Activated CD8-positive, alpha-beta memory T cell treated with anti-CD3 and anti-CD28 coated beads for 48 hours (primary cell): Measurements from ENCODE around the gene GAREM1.
"Not testable (repeated sequence)": the region's sequence is repeated elsewhere in the genome, so short reads cannot be mapped to it uniquely, and the experiment has no call there.

ENCODE experiments used
- DNase-seq, 3 experiments: peaks; one replicate each; pipeline ENCODE4 v3.0.0-alpha.2; 2020; ENCODE audit warnings: low read depth in 2 of 3, low spot score in 2 of 3

Gene GAREM1

GRCh38 chr18:32372381-32373061 is 98.2 kb downstream of the GAREM1 start:
- no peak for DNase-seq

DNA sequence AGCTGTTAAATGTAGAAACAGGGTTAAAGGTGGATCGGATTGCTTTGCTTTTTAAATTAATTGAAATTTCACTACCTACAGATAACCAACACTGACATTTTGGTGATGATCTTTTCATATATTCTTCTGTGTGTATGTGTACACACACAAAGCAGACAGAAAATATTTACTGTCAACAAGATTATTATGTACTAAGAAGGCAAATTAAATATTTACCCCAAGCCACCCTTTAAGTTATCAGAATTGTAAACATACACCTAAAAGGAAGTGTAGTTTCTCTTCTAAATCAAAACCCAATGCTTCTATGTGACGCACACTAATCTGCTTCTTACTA is 98.7 kb downstream of the GAREM1 start:
- no peak for DNase-seq

- DNase-seq = no peak
Observed at GRCh38 chr18:32371384-32371783, 99.3 kb downstream of the GAREM1 start.

GRCh38 chr18:32368991-32369390 is 101.7 kb downstream of the GAREM1 start:
- DNase-seq = no peak

DNA sequence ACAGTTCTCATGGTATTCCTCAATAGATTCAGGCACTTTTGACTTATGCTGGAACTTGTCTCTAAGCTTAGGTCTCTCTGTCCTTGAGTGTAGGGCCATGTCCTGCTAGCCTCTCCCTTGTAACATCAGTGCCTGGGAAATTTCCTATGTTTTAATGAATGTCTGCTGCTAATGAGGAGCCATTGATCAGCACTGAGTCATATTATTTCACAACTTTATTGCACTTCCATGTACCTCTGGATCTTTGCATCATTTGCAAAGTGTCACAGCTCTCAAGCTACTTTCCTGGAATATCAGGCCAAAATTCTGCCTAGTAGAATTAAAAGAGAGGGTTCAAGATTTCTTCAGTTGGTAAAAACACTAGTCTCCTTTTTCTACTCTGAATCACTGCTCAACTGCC is 102.5 kb downstream of the GAREM1 start:
- no peak for DNase-seq

- no peak for DNase-seq
Observed at GRCh38 chr18:32366586-32367538, 103.8 kb downstream of the GAREM1 start.

- no peak for DNase-seq
Observed at GRCh38 chr18:32362484-32362883, 108.2 kb downstream of the GAREM1 start.

DNA sequence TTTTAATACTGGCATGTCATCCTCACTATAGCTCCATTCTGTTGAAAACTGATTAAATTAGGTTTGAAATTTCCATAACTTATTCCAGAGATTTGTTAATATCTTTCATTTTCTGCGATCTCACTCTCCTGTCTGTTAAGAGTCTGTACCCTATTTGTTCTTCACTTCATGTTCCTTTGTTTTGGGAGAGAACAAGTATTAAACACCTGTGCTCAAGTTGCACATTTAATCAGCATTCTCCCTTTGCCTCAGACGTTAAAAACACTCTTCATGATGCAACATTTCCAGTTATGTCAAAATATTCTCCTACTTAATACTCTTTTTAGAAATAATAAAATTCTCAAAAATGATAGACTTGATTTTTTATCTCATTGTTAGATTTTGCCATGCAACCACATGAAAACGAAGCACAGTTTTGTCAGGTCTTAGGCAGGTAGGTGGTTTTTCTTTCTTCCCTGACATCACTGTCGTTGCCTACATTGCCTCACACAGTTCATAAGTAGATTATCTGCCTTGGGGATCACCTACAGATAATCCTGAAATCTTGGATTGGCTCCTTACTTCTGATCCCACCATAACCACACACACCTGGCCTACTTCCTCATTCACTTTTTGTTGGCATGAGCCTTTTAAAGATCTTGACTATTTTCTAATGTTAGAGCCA is 109.9 kb downstream of the GAREM1 start:
- no peak for DNase-seq

DNA sequence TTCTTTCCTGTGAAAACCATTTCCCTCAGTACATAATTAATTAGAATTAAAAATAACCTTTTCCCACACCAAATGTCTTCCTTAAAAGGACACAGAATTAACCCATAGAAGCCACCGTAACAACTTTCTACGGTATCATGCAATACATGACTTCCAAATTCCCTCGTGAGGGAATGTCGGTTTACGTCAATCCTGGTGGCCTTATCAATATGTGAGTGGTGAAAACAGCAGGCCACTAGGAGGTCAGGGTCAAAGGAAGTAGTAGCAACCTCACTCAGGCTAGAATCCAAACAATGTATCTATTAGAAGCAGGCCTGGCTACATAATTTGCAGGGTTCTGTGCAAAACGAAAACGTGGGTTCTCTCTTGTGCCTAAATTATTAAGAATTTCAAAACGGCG is 112.2 kb downstream of the GAREM1 start:
- no peak for DNase-seq

GRCh38 chr18:32358075-32358474 is 112.6 kb downstream of the GAREM1 start:
- no peak for DNase-seq

DNA sequence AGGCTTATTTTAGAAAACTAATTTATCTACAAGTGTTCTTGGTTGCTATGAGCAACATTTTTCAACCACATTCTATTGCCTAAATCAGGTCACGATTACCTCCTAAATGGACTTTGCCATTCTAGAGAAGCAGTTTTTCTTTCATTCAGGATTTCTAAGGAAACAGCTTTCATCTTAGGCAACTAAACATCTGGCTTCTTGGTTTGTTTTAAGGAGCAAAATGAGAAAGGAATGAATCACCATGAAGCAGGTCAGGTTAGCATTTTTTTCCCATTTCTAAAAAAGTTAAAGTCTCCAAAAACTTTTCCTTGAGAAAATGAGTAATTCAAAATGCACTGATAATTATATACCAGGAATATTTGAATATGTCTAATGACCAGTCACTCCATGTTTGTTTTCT is 114.8 kb downstream of the GAREM1 start:
- no peak for DNase-seq

- DNase-seq = no peak
Observed at GRCh38 chr18:32354518-32354917, 116.2 kb downstream of the GAREM1 start.

DNA sequence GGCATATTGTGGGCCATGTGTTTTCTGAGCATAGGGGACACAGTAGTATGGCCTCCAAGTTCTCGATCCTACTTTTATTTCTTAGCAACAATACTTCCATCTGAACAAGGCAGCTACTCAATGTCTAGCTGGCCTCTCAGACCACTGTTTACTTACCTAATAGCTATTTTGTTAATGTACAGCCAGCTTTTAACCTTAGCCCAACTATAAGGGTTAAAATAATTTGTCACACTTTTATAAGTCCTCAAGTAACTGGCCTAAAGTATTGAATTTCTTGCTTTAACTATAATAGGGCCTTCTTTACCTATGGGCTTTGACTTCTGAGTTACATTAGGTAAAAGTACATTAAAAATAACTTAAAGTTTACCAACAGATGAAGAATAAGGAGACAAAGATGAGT is 117.4 kb downstream of the GAREM1 start:
- no peak for DNase-seq

GRCh38 chr18:32351032-32351431 is 119.7 kb downstream of the GAREM1 start:
- DNase-seq = no peak

DNA sequence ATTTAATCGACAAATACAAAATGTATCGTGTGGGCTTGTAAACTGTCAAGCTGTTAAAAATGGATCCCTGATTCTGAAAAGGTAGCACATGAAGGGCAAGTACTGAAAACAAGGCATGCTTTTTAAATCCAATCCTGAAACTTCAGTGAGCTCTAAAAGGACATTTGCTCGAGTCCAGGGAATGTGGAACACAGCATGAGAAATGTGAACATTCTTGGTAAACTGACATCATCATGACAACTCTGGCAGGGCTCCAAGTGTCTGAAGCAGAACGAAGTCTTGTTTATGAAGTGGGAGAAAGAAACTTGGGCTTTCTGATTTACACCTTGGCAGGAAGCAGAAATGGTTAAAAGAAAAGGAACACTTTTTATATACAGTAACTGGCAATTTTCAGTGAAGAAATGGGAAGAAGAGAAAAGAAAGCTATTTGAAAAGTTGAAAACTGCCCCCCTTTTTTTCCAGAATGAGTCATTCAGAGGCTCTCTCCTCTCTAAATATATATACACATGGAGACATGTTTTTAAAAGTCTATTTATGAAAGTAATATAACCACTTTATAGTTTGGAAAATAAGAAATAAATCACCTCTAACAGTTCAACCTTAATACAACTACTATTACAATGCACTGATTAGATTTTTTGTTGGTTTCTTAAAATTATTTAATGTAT is 120.8 kb downstream of the GAREM1 start:
- DNase-seq = no peak

GRCh38 chr18:32346671-32347070 is 124.0 kb downstream of the GAREM1 start:
- DNase-seq = no peak

DNA sequence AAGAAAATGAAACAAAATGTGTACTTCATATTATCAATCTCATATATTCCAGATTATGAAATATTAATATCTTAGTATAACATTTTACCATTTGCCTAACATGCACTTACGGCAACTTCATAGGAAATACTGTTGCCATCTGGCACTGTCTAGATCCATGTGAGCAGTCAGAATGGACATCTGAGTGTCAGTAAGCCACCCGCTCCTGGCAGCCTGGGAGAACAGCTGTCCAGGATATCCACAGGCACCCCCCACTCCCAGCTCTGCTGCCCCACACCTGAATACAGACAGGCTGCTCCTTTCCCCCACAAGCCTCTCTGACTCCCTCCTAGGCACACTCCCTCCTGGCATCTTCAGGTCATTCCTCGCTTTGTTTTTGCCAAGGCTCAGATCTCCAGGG is 127.0 kb downstream of the GAREM1 start:
- DNase-seq = no peak

DNA sequence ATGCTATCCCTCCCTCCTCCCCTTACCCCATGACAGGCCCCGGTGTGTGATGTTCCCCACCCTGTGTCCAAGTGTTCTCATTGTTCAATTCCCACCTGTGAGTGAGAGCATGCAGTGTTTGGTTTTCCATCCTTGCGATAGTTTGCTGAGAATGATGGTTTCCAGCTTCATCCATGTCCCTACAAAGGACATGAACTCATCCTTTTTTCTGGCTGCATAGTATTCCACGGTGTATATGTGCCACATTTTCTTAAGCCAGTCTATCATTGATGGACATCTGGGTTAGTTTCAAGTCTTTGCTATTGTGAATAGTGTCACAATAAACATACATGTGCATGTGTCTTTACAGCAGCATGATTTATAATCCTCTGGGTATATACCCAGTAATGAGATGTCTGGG is 129.6 kb downstream of the GAREM1 start:
- DNase-seq = not testable (repeated sequence)

DNA sequence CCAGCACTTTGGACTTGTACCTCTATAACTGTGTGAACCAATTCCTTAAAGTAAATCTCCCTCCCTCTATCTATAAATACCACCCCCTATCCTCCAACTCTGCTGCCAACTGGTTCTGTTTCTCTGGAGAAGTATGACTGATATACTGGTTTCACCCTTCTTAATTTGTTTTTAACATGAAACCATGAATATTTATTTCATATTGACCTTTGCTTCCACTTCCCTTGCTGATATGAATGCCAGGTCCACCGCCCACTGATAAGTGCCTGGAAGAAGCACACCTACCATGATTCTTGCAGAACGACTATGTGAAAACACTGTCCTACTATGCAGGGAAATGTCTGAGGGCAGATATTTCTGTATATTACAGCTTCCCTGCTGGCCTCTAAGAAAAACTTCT is 131.6 kb downstream of the GAREM1 start:
- no peak for DNase-seq

- DNase-seq = no peak
Observed at GRCh38 chr18:32337821-32338220, 132.9 kb downstream of the GAREM1 start.

- DNase-seq = no peak
Observed at GRCh38 chr18:32337347-32337746, 133.3 kb downstream of the GAREM1 start.

GRCh38 chr18:32335228-32335627 is 135.5 kb downstream of the GAREM1 start:
- no peak for DNase-seq
